KMS-11 (cell line): Measurements from ENCODE around the gene DLG2.

Experiments used
- H2AFZ ChIP-seq: fragments of 200-600 bp; sonication (generic); 2 replicates; pipeline ENCODE4 v1.6.1; 2016; ENCODE audit warnings: antibody characterized with exemption, mixed run types, low read depth
- H3K27ac ChIP-seq: fragments of 200-600 bp; sonication (generic); 2 replicates; pipeline ENCODE4 v1.6.1; 2016; ENCODE audit warnings: mild to moderate bottlenecking, mixed run types
- H3K27me3 ChIP-seq: fragments of 200-600 bp; sonication (generic); 2 replicates; pipeline ENCODE4 v1.6.1; 2017; ENCODE audit warnings: mild to moderate bottlenecking, low read depth, mixed run types, moderate library complexity; ENCODE audit not compliant: insufficient read depth
- H3K36me3 ChIP-seq: fragments of 200-600 bp; sonication (generic); 2 replicates; pipeline ENCODE4 v1.6.1; 2017; ENCODE audit warnings: mild to moderate bottlenecking, mixed run types; ENCODE audit not compliant: insufficient read depth
- H3K4me1 ChIP-seq: fragments of 200-600 bp; sonication (generic); 2 replicates; pipeline ENCODE4 v1.6.1; 2016; ENCODE audit warnings: mild to moderate bottlenecking, low read depth, mixed run types; ENCODE audit not compliant: poor library complexity, severe bottlenecking
- H3K4me2 ChIP-seq: fragments of 200-600 bp; sonication (generic); 2 replicates; pipeline ENCODE4 v1.7.0; 2016; ENCODE audit warnings: mild to moderate bottlenecking, mixed run types
- H3K4me3 ChIP-seq: fragments of 200-600 bp; sonication (generic); IDR thresholded peaks from 2 replicates; pipeline ENCODE4 v1.6.1; 2017; ENCODE audit warnings: low read depth, low read length, mixed read lengths; ENCODE audit not compliant: insufficient read depth
- H3K79me2 ChIP-seq: fragments of 200-600 bp; sonication (generic); 2 replicates; pipeline ENCODE4 v1.6.1; 2016; ENCODE audit warnings: low read depth, mixed run types; ENCODE audit not compliant: insufficient read depth
- H3K9ac ChIP-seq: fragments of 200-600 bp; sonication (generic); 2 replicates; pipeline ENCODE4 v1.6.1; 2016; ENCODE audit warnings: mild to moderate bottlenecking, mixed run types
- H4K20me1 ChIP-seq: fragments of 200-600 bp; sonication (generic); 2 replicates; pipeline ENCODE4 v1.6.1; 2016; ENCODE audit warnings: mild to moderate bottlenecking, mixed run types; ENCODE audit not compliant: insufficient read depth
- TF ChIP-seq, protein P1 (sequence below): fragments of 200-600 bp; sonication (generic); conservative IDR thresholded peaks from 2 replicates; pipeline ENCODE4 v1.6.1; 2017; ENCODE audit warnings: low read depth, mild to moderate bottlenecking, antibody characterized with exemption, low read length, moderate library complexity, mixed read lengths

The DLG2 gene

DNA sequence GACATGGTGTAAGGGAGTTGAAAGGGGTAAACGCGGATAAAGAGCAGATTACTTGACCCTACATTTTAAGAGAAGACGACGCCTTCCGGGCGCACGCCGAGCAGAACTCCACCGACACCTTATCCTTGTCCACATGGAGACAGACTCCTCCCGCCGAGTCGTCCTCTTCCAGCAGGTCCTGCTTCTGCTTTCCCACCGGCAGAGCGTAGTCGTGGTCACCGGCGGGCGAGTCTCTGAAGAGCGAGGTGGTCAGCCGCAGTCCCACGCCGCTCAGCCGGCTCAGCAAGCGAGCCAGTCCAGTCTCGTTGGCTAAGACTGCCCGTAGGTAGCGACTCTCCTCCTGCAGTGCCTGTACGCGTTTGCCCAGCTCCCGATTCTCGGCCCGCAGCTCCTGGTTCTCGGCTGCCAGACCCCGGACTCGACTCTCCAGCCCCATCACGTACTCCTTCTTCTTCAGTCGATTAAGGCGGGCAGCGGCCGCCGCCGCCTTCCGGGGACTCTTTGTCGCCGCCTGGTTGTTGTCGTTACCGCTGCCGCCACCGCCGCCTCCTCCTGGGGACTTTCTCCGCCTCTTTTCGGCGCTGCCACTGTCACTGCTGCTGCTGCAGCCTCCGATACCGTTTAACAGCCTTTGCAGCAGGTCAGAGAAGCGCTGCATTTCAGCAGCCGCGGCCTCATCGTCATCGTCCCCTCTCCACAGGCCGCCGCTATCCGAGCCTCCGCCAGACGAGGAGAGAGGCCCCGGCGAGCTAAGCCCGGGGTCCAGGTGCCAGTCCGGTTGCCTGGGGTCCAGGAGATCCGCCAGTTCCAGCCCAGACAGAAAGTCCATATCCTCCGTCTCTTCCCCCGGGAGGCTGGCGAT is 36.8 kb upstream of the DLG2 start:
- H3K4me2 ChIP-seq: peak overlapping the region; percentile 97
- H4K20me1 ChIP-seq: peaks cover 25% of the 10 kb centered on the region
- H3K36me3 ChIP-seq: peaks cover 8% of the 10 kb centered on the region; the same call in 1 of the 2 replicates
- peaks cover 59% of the 10 kb centered on the region for H3K79me2 ChIP-seq
- H3K9ac ChIP-seq: peak overlapping the region; percentile 99
- TF ChIP-seq, protein P1, sequence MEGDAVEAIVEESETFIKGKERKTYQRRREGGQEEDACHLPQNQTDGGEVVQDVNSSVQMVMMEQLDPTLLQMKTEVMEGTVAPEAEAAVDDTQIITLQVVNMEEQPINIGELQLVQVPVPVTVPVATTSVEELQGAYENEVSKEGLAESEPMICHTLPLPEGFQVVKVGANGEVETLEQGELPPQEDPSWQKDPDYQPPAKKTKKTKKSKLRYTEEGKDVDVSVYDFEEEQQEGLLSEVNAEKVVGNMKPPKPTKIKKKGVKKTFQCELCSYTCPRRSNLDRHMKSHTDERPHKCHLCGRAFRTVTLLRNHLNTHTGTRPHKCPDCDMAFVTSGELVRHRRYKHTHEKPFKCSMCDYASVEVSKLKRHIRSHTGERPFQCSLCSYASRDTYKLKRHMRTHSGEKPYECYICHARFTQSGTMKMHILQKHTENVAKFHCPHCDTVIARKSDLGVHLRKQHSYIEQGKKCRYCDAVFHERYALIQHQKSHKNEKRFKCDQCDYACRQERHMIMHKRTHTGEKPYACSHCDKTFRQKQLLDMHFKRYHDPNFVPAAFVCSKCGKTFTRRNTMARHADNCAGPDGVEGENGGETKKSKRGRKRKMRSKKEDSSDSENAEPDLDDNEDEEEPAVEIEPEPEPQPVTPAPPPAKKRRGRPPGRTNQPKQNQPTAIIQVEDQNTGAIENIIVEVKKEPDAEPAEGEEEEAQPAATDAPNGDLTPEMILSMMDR: peak; percentile 66
- peak overlapping the region; percentile 82 for H2AFZ ChIP-seq
- H3K4me1 ChIP-seq: peaks cover 39% of the 10 kb centered on the region
- H3K27ac ChIP-seq: peak overlapping the region; percentile 98
- no peaks in the 10 kb centered on the region for H3K27me3 ChIP-seq
- H3K4me3 ChIP-seq: no peak overlapping the region

GRCh38 chr11:85663080-85663752 is 36.1 kb upstream of the DLG2 start:
- TF ChIP-seq, protein P1: no peak
- Histone ChIP-seq H3K36me3 (peaks cover 8% of the 10 kb centered on the region; the same call in 1 of the 2 replicates), H3K79me2 (peaks cover 67% of the 10 kb centered on the region), H3K4me1 (peaks cover 42% of the 10 kb centered on the region), H3K27ac (peak overlapping the region; percentile 98), H3K27me3 (no peaks in the 10 kb centered on the region), H3K4me2 (peak overlapping the region; percentile 97), H3K9ac (peak overlapping the region; percentile 99; the same call in 1 of the 2 replicates), H3K4me3 (no peak overlapping the region), H2AFZ (no peak overlapping the region), H4K20me1 (peaks cover 25% of the 10 kb centered on the region)

DNA sequence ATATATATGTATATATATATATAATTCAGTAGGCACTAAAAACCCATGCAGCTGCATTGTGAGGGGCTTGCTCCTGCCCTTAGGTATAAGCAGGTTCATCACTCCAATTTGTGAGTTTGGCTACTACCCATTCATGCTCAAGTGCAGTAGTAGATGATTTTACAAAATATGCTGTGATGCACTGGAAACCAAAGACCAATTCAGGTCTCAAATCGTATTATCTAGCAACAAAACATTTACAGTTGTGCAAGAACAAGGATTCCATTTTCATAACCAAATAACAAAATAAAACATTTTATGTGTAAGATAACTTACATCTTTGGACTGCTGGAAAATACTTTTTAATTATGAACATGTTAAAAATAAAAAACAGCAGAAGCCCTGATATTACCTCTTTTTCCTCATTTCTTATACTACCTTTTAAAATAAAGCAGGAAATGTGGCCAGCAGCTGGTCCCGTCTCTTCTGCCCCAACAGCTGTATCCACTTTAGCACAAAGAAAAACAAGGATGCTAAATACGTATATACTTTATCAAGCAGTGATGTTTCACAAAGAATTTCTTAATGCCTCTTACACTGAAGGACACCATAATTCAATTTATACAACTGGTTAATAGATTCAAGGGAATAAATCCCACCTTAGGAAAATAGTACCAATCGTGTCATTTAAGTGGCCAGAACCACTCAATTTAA is 35.0 kb upstream of the DLG2 start:
- peak overlapping the region; percentile 99; the same call in 1 of the 2 replicates for H3K9ac ChIP-seq
- H3K4me2 ChIP-seq: peak overlapping the region; percentile 97
- H3K27ac ChIP-seq: no peak overlapping the region
- no peaks in the 10 kb centered on the region for H3K27me3 ChIP-seq
- no peak overlapping the region for H2AFZ ChIP-seq
- peaks cover 78% of the 10 kb centered on the region for H3K79me2 ChIP-seq
- peaks cover 42% of the 10 kb centered on the region for H3K4me1 ChIP-seq
- peaks cover 30% of the 10 kb centered on the region for H4K20me1 ChIP-seq
- H3K4me3 ChIP-seq: no peak overlapping the region
- H3K36me3 ChIP-seq: peaks cover 11% of the 10 kb centered on the region; the same call in 1 of the 2 replicates
- TF ChIP-seq, protein P1: no peak

DNA sequence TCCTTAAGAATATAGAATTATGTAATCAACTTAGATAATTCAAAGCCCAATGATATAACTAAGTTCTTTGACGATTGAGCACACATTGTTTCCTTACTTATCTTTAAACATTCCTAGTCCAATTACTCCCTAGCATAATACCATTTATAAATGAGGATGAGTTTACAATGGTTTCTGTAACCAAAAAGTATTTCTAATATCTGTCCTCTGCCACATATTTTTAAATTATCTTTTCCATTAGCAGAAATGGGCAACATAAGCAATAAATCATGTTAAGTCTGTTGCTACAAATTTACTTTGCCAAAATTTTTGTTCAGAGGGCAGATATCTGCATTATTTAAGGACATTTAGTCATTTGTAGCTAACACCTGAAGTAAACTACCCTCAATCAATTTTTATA is 31.0 kb upstream of the DLG2 start:
- H3K9ac ChIP-seq: no peak overlapping the region
- H3K79me2 ChIP-seq: peaks cover 68% of the 10 kb centered on the region
- H3K4me2 ChIP-seq: no peak overlapping the region
- H3K27ac ChIP-seq: no peak overlapping the region
- H3K27me3 ChIP-seq: no peaks in the 10 kb centered on the region
- peaks cover 36% of the 10 kb centered on the region for H3K4me1 ChIP-seq
- H3K4me3 ChIP-seq: no peak overlapping the region
- peaks cover 11% of the 10 kb centered on the region; the same call in 1 of the 2 replicates for H3K36me3 ChIP-seq
- TF ChIP-seq, protein P1: no peak
- H2AFZ ChIP-seq: no peak overlapping the region
- H4K20me1 ChIP-seq: peaks cover 26% of the 10 kb centered on the region
